Liver (tissue), 9 donors: Measurements from ENCODE around the gene TARBP1. TPM values are rescaled to one million over a fixed set of nuclear protein-coding genes. Genes with fewer than 3 reads are reported as not detected.
A peak's percentile ranks its signal among the peaks of the same experiment; 100 is the strongest.
"Not testable (repeated sequence)": the region's sequence is repeated elsewhere in the genome, so short reads cannot be mapped to it uniquely, and the experiment has no call there.

Source experiments
- DNase-seq: peaks from one replicate; pipeline ENCODE4 v3.0.0-alpha.2; 2017; ENCODE audit warnings: low spot score
- H3K27ac ChIP-seq, 2 donors: one replicate each; pipeline ENCODE4 v1.7.0; 2013; ENCODE audit warnings: inconsistent platforms in 2 of 2, low read length in 2 of 2, control low read depth in 1 of 2, low read depth in 1 of 2, mild to moderate bottlenecking in 1 of 2
- H3K27me3 ChIP-seq, 4 donors: one replicate each; pipeline versions ENCODE4 v1.6.1 to v1.7.0; 2013; ENCODE audit warnings: low read length in 3 of 4, inconsistent platforms in 1 of 4, mild to moderate bottlenecking in 1 of 4, moderate library complexity in 1 of 4; ENCODE audit not compliant: control insufficient read depth in 4 of 4, insufficient read depth in 4 of 4
- H3K36me3 ChIP-seq, 4 donors: one replicate each; pipeline versions ENCODE4 v1.6.1 to v1.7.0; 2013; ENCODE audit warnings: low read length in 3 of 4, mild to moderate bottlenecking in 3 of 4, low read depth in 1 of 4, moderate library complexity in 1 of 4; ENCODE audit not compliant: control insufficient read depth in 4 of 4, insufficient read depth in 3 of 4
- H3K4me1 ChIP-seq, 4 donors: one replicate each; pipeline versions ENCODE4 v1.6.1 to v1.7.0; 2013; ENCODE audit warnings: low read length in 3 of 4, mild to moderate bottlenecking in 3 of 4, moderate library complexity in 1 of 4; ENCODE audit not compliant: control insufficient read depth in 4 of 4, insufficient read depth in 4 of 4
- H3K4me3 ChIP-seq, 3 donors: one replicate each; pipeline versions ENCODE4 v1.6.1 to v1.7.0; 2013; ENCODE audit warnings: low read length in 3 of 3, control low read depth in 1 of 3, low read depth in 1 of 3, mild to moderate bottlenecking in 1 of 3
- H3K9ac ChIP-seq, 2 donors: one replicate each; pipeline ENCODE4 v1.7.0; 2013; ENCODE audit warnings: low read length in 2 of 2, mild to moderate bottlenecking in 2 of 2, moderate library complexity in 2 of 2, control low read depth in 1 of 2, low read depth in 1 of 2
- H3K9me3 ChIP-seq, 4 donors: one replicate each; pipeline versions ENCODE4 v1.6.1 to v1.7.0; 2013; ENCODE audit warnings: low read length in 3 of 4; ENCODE audit not compliant: control insufficient read depth in 4 of 4
- ATF3 ChIP-seq: IDR thresholded peaks from 2 replicates; pipeline ENCODE4 v1.6.1; 2016; ENCODE audit warnings: antibody characterized with exemption
- CTCF ChIP-seq: fragments of 150-350 bp; IDR thresholded peaks from 2 replicates; pipeline ENCODE4 v1.5.1; 2017; ENCODE audit warnings: improper control_type of control experiment, low read depth, low read length; ENCODE audit not compliant: missing input control
- EGR1 ChIP-seq, 2 donors: IDR thresholded peaks; 2 replicates each; pipeline ENCODE4 v1.6.1; 2016 to 2018; ENCODE audit warnings: antibody characterized with exemption in 2 of 2, low read depth in 2 of 2
- FOXA2 ChIP-seq: IDR thresholded peaks from 2 replicates; pipeline ENCODE4 v1.6.1; 2016; ENCODE audit warnings: antibody characterized with exemption
- HNF4A ChIP-seq, 2 donors: conservative IDR thresholded peaks; 2 replicates each; pipeline ENCODE4 v1.6.1; 2016; ENCODE audit warnings: antibody characterized with exemption in 2 of 2, mild to moderate bottlenecking in 2 of 2
- JUND ChIP-seq, 2 donors: IDR thresholded peaks; 2 replicates each; pipeline ENCODE4 v1.6.1; 2016; ENCODE audit warnings: antibody characterized with exemption in 2 of 2
- MAX ChIP-seq: IDR thresholded peaks from 2 replicates; pipeline ENCODE4 v1.6.1; 2016; ENCODE audit warnings: antibody characterized with exemption
- NR2F2 ChIP-seq: IDR thresholded peaks from 2 replicates; pipeline ENCODE4 v1.6.1; 2016; ENCODE audit warnings: antibody characterized with exemption
- RAD21 ChIP-seq, 2 donors: IDR thresholded peaks; 2 replicates each; pipeline ENCODE4 v1.6.1; 2016; ENCODE audit warnings: antibody characterized with exemption in 2 of 2, mild to moderate bottlenecking in 2 of 2
- SP1 ChIP-seq: IDR thresholded peaks from 2 replicates; pipeline ENCODE4 v1.6.1; 2018; ENCODE audit warnings: antibody characterized with exemption, mild to moderate bottlenecking
- TAF1 ChIP-seq: conservative IDR thresholded peaks from 2 replicates; pipeline ENCODE4 v1.6.1; 2016; ENCODE audit warnings: antibody characterized with exemption, mild to moderate bottlenecking
- YY1 ChIP-seq: IDR thresholded peaks from 2 replicates; pipeline ENCODE4 v1.6.1; 2016; ENCODE audit warnings: antibody characterized with exemption, mild to moderate bottlenecking
- ZBTB33 ChIP-seq: IDR thresholded peaks from 2 replicates; pipeline ENCODE4 v1.6.1; 2016; ENCODE audit warnings: antibody characterized with exemption
- WGBS: extraction: QIAGEN DNeasy Blood & Tissue Kit; methylation state at CpG from one replicate; pipeline ENCODE4 v1.1.7; 2013; 5-methylcytosine and 5-hydroxymethylcytosine counted together
- polyA plus RNA-seq, 2 donors: library from polyadenylated mRNA; stranded (reverse) in 1 of 2; unstranded in 1 of 2; fragments of 200-250 nt in 1 of 2; fragments of >200 nt in 1 of 2; fragmentation: Nextera tagmentation in 1 of 2; extraction: Ambion mirVana in 1 of 2; gene quantifications; one replicate each; pipeline versions ENCODE4 v1.2.1 to v1.2.3, GENCODE V29; 2013 to 2015
- total RNA-seq, 2 donors: library from RNA; depleted of rRNA; stranded (reverse); fragments of >200 nt; gene quantifications; one replicate each; pipeline ENCODE4 v1.2.3, GENCODE V29; 2014
- donor health status: healthy.
- donor health status: healthy.
- donor health status: healthy.
- donor health status: healthy.
- donor health status: healthy.

TARBP1 gene
- total and polyA plus RNA-seq, 4 donors: 4.1 to 17.6 (median 9.1) TPM

GRCh38 chr1:234504969-234505768, 26.2 kb upstream of the TARBP1 start:
- Histone ChIP-seq H3K9me3 (no peaks in the 10 kb centered on the region), H3K36me3 (no peaks in the 10 kb centered on the region), H3K4me3 (no peak overlapping the region), H3K9ac (no peak overlapping the region), H3K4me1 (peaks cover 7 to 40% (median 20%) of the 10 kb centered on the region in 4 donors), H3K27me3 (no peaks in the 10 kb centered on the region), H3K27ac (no peak overlapping the region)
- 97% methylated on average over 4 of the region's 4 CpGs for WGBS
- no peak for DNase-seq
- TF ChIP-seq FOXA2 (no peak), HNF4A (conservative IDR thresholded peaks at IDR 0.05) (no peak), ATF3 (no peak), CTCF (no peak), MAX (no peak), ZBTB33 (no peak), RAD21 (IDR thresholded peaks at IDR 0.05) (no peak), JUND (IDR thresholded peaks at IDR 0.05) (no peak), YY1 (no peak), TAF1 (no peak), NR2F2 (no peak), SP1 (no peak), EGR1 (IDR thresholded peaks at IDR 0.05; ENCODE audit: low read depth in 2 of 2) (no peak)

GRCh38 chr1:234504251-234504650, 25.3 kb upstream of the TARBP1 start:
- H3K27me3 ChIP-seq, H3K9ac ChIP-seq, DNase-seq, H3K36me3 ChIP-seq, H3K4me3 ChIP-seq, H3K9me3 ChIP-seq: not testable (repeated sequence)
- WGBS: 86% methylated on average over 5 of the region's 5 CpGs
- H3K27ac ChIP-seq: peak overlapping the region; percentile 68 to 87
- peaks cover 9 to 38% (median 19%) of the 10 kb centered on the region in 4 donors for H3K4me1 ChIP-seq
